Urinary bladder (tissue), 4 donors: ENCODE measurements around the gene HADHA. TPM values are rescaled to one million over a fixed set of nuclear protein-coding genes. Genes with fewer than 3 reads are reported as not detected.
"Not testable (repeated sequence)": the region's sequence is repeated elsewhere in the genome, so short reads cannot be mapped to it uniquely, and the experiment has no call there.

Experiments
- DNase-seq: peaks from one replicate; pipeline ENCODE4 v3.0.0-alpha.2; 2015; ENCODE audit errors: extremely low spot score
- H3K27ac ChIP-seq: one replicate; pipeline ENCODE4 v1.5.1; 2013; ENCODE audit warnings: low read depth, mild to moderate bottlenecking, moderate library complexity
- H3K36me3 ChIP-seq: one replicate; pipeline ENCODE4 v1.6.1; 2013; ENCODE audit warnings: mild to moderate bottlenecking, moderate library complexity; ENCODE audit not compliant: insufficient read depth
- H3K4me1 ChIP-seq: one replicate; pipeline ENCODE4 v1.6.1; 2013; ENCODE audit warnings: mild to moderate bottlenecking, moderate library complexity; ENCODE audit not compliant: insufficient read depth
- H3K4me3 ChIP-seq: one replicate; pipeline ENCODE4 v1.5.1; 2013; ENCODE audit warnings: low read depth, low read length
- WGBS: extraction: QIAGEN DNeasy Blood & Tissue Kit; methylation state at CpG from one replicate; pipeline ENCODE4 v1.1.7; 2013; 5-methylcytosine and 5-hydroxymethylcytosine counted together
- polyA plus RNA-seq: library from polyadenylated mRNA; stranded (reverse); fragments of 200-250 nt; gene quantifications from one replicate; pipeline ENCODE4 v1.2.3, GENCODE V29; 2013
- total RNA-seq: library from RNA; depleted of rRNA; stranded (reverse); fragments of >200 nt; gene quantifications from one replicate; pipeline ENCODE4 v1.2.3, GENCODE V29; 2014
- donor health status: healthy with polysubstance abuse.
- donor health status: healthy.

Gene HADHA
- total and polyA plus RNA-seq, 2 donors = 107 to 122 TPM

GRCh38 chr2:26172189-26172870, 72.1 kb downstream of the HADHA start:
- Histone ChIP-seq H3K27ac (no peak overlapping the region), H3K36me3 (no peaks in the 10 kb centered on the region), H3K4me3 (peak overlapping the region; percentile 46), H3K4me1 (peaks cover 1% of the 10 kb centered on the region)
- no peak for DNase-seq
- WGBS = 18% methylated on average over 56 of the region's 56 CpGs

DNA sequence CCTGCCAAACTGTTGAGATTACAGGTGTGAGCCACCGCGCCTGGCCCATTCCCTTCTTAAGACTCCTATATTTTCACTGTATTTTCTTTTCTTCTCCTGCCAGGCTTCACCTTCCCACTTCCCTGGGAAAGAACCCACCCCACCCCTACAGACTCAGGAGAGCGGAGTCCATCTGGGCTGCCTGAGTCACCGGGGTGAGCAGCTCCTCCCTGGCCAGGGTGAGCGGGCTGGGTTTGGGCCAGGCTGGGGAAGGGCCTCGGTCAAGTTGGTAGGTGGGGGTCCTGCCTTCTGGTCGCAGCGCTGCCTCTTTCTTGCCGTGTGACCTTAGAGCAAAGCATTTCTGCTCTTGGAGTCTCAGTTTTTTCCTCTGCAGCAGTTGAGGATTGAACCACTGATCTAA, 73.6 kb downstream of the HADHA start:
- Histone ChIP-seq H3K36me3 (no peaks in the 10 kb centered on the region), H3K27ac (no peak overlapping the region), H3K4me1 (peaks cover 1% of the 10 kb centered on the region), H3K4me3 (no peak overlapping the region)
- WGBS = 88% methylated on average over 9 of the region's 9 CpGs
- no peak for DNase-seq

DNA sequence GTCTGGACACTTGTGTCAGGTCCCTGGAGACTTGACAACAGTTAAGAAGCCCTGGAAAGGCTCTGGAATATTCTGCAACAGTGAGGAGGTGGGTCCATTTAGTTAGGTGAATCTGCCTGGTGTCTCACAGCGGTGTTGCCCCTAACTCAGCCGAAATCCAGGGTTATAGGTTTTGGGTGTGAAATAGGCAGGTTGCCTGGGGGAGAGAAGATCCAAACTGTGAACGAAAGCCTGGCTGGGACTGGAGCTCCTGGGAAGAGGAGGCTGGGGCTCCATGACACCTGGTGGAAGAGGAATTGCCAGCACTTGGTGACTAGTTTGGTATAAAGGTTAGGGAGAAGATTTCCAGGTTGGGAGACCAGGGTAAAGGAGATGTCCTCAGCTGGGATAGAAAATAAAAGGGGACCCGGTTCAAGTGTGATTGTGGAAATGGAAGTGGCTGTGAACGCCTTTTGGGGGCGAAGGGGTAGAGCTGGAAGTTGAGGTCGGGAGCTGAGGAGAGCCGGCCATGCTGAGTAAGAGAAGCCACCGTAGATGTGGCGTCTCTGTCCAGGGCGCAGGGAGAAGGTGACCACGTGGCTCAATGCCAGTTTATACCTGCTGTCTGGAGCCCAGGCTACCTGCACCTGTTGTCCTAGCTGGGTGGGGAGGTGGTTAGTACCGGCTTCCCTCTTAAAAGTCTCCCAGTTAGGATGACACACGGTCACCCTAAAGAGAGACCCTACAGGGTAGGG, 74.6 kb downstream of the HADHA start:
- Histone ChIP-seq H3K4me3 (no peak overlapping the region), H3K4me1 (peaks cover 1% of the 10 kb centered on the region), H3K36me3 (no peaks in the 10 kb centered on the region), H3K27ac (no peak overlapping the region)
- 84% methylated on average over 14 of the region's 14 CpGs for WGBS
- no peak for DNase-seq

GRCh38 chr2:26169226-26169625, 75.2 kb downstream of the HADHA start:
- Histone ChIP-seq H3K27ac (no peak overlapping the region), H3K4me1 (peaks cover 1% of the 10 kb centered on the region), H3K36me3 (no peaks in the 10 kb centered on the region), H3K4me3 (no peak overlapping the region)
- no peak for DNase-seq
- WGBS = 93% methylated on average over 5 of the region's 5 CpGs

GRCh38 chr2:26168785-26169184, 75.6 kb downstream of the HADHA start:
- Histone ChIP-seq H3K4me1 (no peaks in the 10 kb centered on the region), H3K27ac (no peak overlapping the region), H3K36me3 (no peaks in the 10 kb centered on the region), H3K4me3 (no peak overlapping the region)
- WGBS = 95% methylated on average over 4 of the region's 4 CpGs
- no peak for DNase-seq

DNA sequence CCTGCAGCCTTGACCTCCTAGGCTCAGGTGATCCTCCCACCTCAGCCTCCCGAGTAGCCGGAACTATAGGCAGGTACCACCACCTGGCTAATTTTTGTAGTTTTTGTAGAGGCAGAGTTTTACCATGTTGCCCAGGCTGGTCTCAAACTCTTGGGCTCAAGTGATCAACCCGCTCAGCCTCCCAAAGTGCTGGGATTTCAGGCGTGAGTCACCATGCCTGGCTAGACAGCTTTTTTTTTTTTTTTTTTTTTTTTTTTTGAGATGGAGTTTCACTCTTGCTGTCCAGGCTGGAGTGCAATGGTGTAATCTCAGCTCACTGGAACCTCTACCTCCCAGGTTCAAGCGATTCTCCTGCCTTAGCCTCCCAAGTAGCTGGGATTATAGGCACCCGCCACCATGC, 77.9 kb downstream of the HADHA start:
- H3K4me3 ChIP-seq, H3K4me1 ChIP-seq, H3K36me3 ChIP-seq, DNase-seq, H3K27ac ChIP-seq: not testable (repeated sequence)
- WGBS = 94% methylated on average over 6 of the region's 6 CpGs

GRCh38 chr2:26165403-26165802, 79.0 kb downstream of the HADHA start:
- Histone ChIP-seq H3K4me1 (no peaks in the 10 kb centered on the region), H3K4me3 (no peak overlapping the region), H3K36me3 (no peaks in the 10 kb centered on the region), H3K27ac (no peak overlapping the region)
- 91% methylated on average over 4 of the region's 4 CpGs for WGBS
- DNase-seq = no peak

- Histone ChIP-seq H3K4me1 (no peaks in the 10 kb centered on the region), H3K27ac (no peak overlapping the region), H3K36me3 (no peaks in the 10 kb centered on the region), H3K4me3 (no peak overlapping the region)
- DNase-seq = no peak
- 86% methylated on average over 8 of the region's 8 CpGs for WGBS
Observed at GRCh38 chr2:26164641-26165211, 79.7 kb downstream of the HADHA start.

- H3K4me3 ChIP-seq = no peak overlapping the region
- no peak overlapping the region for H3K27ac ChIP-seq
- DNase-seq = no peak
- 52% methylated on average over 1 of the region's 1 CpG for WGBS
- H3K4me1 ChIP-seq = no peaks in the 10 kb centered on the region
- no peaks in the 10 kb centered on the region for H3K36me3 ChIP-seq
Observed at GRCh38 chr2:26164231-26164630, 80.2 kb downstream of the HADHA start.

- WGBS = 90% methylated on average over 10 of the region's 10 CpGs
- H3K27ac ChIP-seq = no peak overlapping the region
- no peak overlapping the region for H3K4me3 ChIP-seq
- H3K36me3 ChIP-seq = no peaks in the 10 kb centered on the region
- no peaks in the 10 kb centered on the region for H3K4me1 ChIP-seq
- no peak for DNase-seq
Observed at GRCh38 chr2:26162963-26163362, 81.5 kb downstream of the HADHA start.

DNA sequence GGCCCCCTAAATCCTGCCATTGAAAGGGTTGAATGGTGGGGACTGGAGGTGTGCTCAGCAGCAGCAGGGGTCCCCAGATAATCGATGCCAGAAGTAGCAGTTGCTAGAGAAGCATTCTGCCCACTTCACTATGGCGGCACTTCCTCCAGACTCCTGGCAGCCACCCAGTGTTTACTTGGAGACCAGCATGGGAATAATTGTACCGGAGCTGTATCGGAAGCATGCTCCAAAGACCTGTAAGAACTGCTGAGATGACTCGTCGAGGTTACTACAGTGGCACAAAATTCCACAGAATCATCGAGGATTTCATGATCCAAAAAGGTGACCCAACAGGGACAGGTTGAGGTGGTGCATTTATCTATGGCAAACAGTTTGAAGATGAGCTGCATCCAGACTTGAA, 82.5 kb downstream of the HADHA start:
- no peak for DNase-seq
- no peaks in the 10 kb centered on the region for H3K36me3 ChIP-seq
- no peak overlapping the region for H3K4me3 ChIP-seq
- WGBS = 90% methylated on average over 7 of the region's 7 CpGs
- no peak overlapping the region for H3K27ac ChIP-seq
- H3K4me1 ChIP-seq = no peaks in the 10 kb centered on the region

DNA sequence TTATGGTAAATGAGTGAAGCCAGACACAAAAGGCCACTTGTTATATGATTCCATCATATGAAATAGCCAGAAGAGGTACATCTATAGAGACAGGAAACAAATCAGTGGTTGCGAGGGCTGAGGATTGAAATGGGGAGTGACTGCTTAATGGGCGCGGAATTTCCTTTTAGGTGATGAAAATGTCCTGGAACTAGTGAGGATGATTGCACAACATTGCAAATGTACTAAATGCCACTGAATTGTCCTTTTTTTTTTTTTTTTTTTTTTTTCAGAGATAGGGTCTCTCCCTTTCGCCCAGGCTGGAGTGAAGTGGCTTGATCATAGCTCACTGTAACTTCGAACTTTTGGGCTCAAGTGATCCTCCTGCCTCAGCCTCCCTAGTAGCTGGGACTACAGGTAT, 86.9 kb downstream of the HADHA start:
- DNase-seq = no peak
- Histone ChIP-seq H3K4me3 (no peak overlapping the region), H3K36me3 (no peaks in the 10 kb centered on the region), H3K27ac (no peak overlapping the region), H3K4me1 (no peaks in the 10 kb centered on the region)
- 95% methylated on average over 5 of the region's 5 CpGs for WGBS

GRCh38 chr2:26150243-26150642, 94.2 kb downstream of the HADHA start:
- Histone ChIP-seq H3K36me3 (no peaks in the 10 kb centered on the region), H3K4me1 (no peaks in the 10 kb centered on the region)
- 77% methylated on average over 12 of the region's 12 CpGs for WGBS

DNA sequence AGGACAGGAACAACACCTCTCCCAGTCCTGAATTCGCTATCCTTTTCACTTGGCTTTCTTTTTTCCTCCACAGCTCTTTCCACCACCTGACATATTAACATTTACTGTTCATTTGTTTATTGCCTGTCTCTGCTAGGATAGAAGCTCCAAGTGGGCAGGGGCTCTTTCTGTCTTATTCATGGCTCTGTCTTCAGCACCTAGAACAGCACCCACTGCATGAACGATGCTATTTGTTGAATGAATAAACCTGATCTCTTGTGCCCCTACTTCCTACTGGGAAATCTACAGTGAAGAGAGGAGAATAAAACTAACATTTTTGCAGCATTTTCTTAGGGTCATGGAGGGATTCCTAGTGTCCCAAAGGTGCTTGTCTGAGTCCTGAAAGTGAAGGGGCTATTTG, 95.9 kb downstream of the HADHA start:
- H3K27ac ChIP-seq = no peak overlapping the region
- H3K4me3 ChIP-seq = no peak overlapping the region
- no peak for DNase-seq
- H3K36me3 ChIP-seq = no peaks in the 10 kb centered on the region
- WGBS = 40% methylated on average over 2 of the region's 2 CpGs
- H3K4me1 ChIP-seq = no peaks in the 10 kb centered on the region

More at GRCh38 chr2:26150243-26150642, 94.2 kb downstream of the HADHA start:
- DNase-seq = no peak
- Histone ChIP-seq H3K4me3 (no peak overlapping the region), H3K27ac (no peak overlapping the region)
